Measurements from ENCODE around the gene BCAS3.

DNA sequence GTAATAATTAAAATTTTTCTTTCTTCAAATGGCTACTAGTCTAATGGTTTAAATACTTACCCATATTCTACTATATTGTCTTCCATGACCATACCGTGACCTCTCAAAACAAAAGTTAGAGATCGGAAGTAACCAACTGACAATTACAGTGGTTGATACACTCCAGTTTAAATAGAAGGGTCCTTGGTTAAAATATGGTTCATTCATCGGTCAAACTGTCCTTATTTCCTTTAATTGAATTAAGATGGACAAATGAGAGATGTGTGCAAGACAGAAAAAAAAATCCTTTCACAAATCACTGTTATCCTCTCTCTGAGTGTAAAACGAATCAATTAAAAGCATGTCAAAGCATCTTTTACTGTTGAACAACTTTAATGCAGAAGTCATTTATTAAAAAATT, 507.7 kb downstream of the BCAS3 start:
- TF ChIP-seq, protein P1, sequence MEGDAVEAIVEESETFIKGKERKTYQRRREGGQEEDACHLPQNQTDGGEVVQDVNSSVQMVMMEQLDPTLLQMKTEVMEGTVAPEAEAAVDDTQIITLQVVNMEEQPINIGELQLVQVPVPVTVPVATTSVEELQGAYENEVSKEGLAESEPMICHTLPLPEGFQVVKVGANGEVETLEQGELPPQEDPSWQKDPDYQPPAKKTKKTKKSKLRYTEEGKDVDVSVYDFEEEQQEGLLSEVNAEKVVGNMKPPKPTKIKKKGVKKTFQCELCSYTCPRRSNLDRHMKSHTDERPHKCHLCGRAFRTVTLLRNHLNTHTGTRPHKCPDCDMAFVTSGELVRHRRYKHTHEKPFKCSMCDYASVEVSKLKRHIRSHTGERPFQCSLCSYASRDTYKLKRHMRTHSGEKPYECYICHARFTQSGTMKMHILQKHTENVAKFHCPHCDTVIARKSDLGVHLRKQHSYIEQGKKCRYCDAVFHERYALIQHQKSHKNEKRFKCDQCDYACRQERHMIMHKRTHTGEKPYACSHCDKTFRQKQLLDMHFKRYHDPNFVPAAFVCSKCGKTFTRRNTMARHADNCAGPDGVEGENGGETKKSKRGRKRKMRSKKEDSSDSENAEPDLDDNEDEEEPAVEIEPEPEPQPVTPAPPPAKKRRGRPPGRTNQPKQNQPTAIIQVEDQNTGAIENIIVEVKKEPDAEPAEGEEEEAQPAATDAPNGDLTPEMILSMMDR (IDR thresholded peaks at IDR 0.05), result no peak
- TF ChIP-seq POLR2A (IDR thresholded peaks at IDR 0.05), result no peak

Data from lower leg skin (tissue), 3 donors.